Right lobe of liver (tissue), 6 donors: Measurements from ENCODE around the gene DCAF11. TPM values are rescaled to one million over a fixed set of nuclear protein-coding genes. Genes with fewer than 3 reads are reported as not detected.

Experiments used
- ATAC-seq, 4 donors: fragments of 200-7000 bp; cut with Tn5 transposase; one replicate each; pipeline ENCODE4 v1.9.1; 2020; ENCODE audit warnings: mild to moderate bottlenecking in 4 of 4, moderate library complexity in 4 of 4
- DNase-seq, 3 donors: peaks; one replicate each; pipeline ENCODE4 v3.0.0-alpha.2; 2020
- H3K27ac ChIP-seq, 3 donors: fragments of 200-600 bp; one replicate each; pipeline ENCODE4 v1.8.0; 2022
- H3K27me3 ChIP-seq, 2 donors: fragments of 200-600 bp; one replicate each; pipeline ENCODE4 v1.8.0; 2022
- H3K36me3 ChIP-seq, 4 donors: fragments of 200-600 bp; sonication (generic) in 1 of 4; one replicate each; pipeline versions ENCODE4 v1.5.1 to v1.8.0; 2017 to 2022; ENCODE audit warnings: control low read depth in 1 of 4
- H3K4me1 ChIP-seq, 4 donors: fragments of 200-600 bp; sonication (generic) in 1 of 4; one replicate each; pipeline versions ENCODE4 v1.5.1 to v1.8.0; 2017 to 2022; ENCODE audit warnings: control low read depth in 1 of 4
- H3K4me3 ChIP-seq, 3 donors: fragments of 200-600 bp; one replicate each; pipeline ENCODE4 v1.8.0; 2022
- H3K9me3 ChIP-seq, 4 donors: fragments of 200-600 bp; sonication (generic) in 1 of 4; one replicate each; pipeline versions ENCODE4 v1.5.1 to v1.8.0; 2017 to 2022; ENCODE audit warnings: control low read depth in 1 of 4
- CTCF ChIP-seq, 4 donors: fragments of 200-600 bp in 3 of 4; fragments of 450-650 bp in 1 of 4; IDR thresholded peaks; one replicate each; pipeline versions ENCODE4 v1.5.1 to v1.8.0; 2016 to 2022; ENCODE audit warnings: antibody characterized with exemption in 4 of 4, mild to moderate bottlenecking in 2 of 4
- POLR2A ChIP-seq: fragments of 450-650 bp; IDR thresholded peaks from one replicate; pipeline ENCODE4 v1.6.1; 2017; ENCODE audit warnings: antibody characterized with exemption, mild to moderate bottlenecking
- WGBS: methylation state at CpG from one replicate; pipeline ENCODE4 v1.1.6; 2018; ENCODE audit warnings: low coverage, low lambda C conversion rate; ENCODE audit not compliant: insufficient coverage; ENCODE audit errors: missing lambda C conversion rate; 5-methylcytosine and 5-hydroxymethylcytosine counted together
- intact Hi-C, 2 donors: fragments of 100-400 bp; cut with DNase I; formaldehyde crosslinking; loops; one replicate each; pipeline versions ENCODE4 v1.11.2 to v1.14.1; 2022
- total RNA-seq, 6 experiments: library from RNA; depleted of rRNA in 2 of 6; stranded (reverse); fragments of >200 nt in 2 of 6; fragmentation: NEBNext Ultra II Directional in 3 of 6; extraction: Animal tissue kit (Norgen Biotek cat#: 25700) in 3 of 6; gene quantifications; one replicate each; pipeline versions ENCODE4 v1.1.0 to v1.2.4, GENCODE V29; 2016 to 2023
- donor health status: DM: no; HTN: yes; CAD: no.
- donor health status: DM: no; HTN: no; CAD: no.
- donor health status: DM: no; HTN: no; CAD: no.
- donor health status: DM: no; HTN: yes; CAD: no.
- donor health status: DM: no; HTN: yes; CAD: no.

The DCAF11 gene
- total RNA-seq, 6 experiments from 2014 or later, result 65.9 to 180 (median 103) TPM

- no peaks in the 10 kb centered on the region for H3K9me3 ChIP-seq
- no peaks in the 10 kb centered on the region for H3K27me3 ChIP-seq
- H3K27ac ChIP-seq, result peak overlapping the region; percentile 89 to 97 (median 94)
- peaks cover 0 to 40% (median 9%) of the 10 kb centered on the region in 4 donors for H3K36me3 ChIP-seq
- H3K4me1 ChIP-seq, result peaks cover 0 to 71% (median 29%) of the 10 kb centered on the region in 4 donors
- ATAC-seq (peak; percentile 62 to 76 (median 70)), DNase-seq (peak; percentile 89 to 98 (median 97))
- peak overlapping the region; percentile 77 to 98 (median 90) for H3K4me3 ChIP-seq
- TF ChIP-seq POLR2A, result peak; percentile 93
- TF ChIP-seq CTCF (IDR thresholded peaks at IDR 0.05), result peak in 1 of 4 donors; percentile 7
- intact Hi-C loops, result loop anchor here in 1 of 2 donors (10.0 kb wide), 1 partner anchor 59 kb away; no protein-coding TSS in a partner anchor
- WGBS, result 9% methylated on average over 10 of the region's 12 CpGs
These were observed 19.1 kb upstream of the DCAF11 start for GRCh38 chr14:24095271-24096068.

- H3K36me3 ChIP-seq, result peaks cover 0 to 47% (median 9%) of the 10 kb centered on the region in 4 donors
- H3K27me3 ChIP-seq, result no peaks in the 10 kb centered on the region
- intact Hi-C loops, result loop anchor here in 1 of 2 donors (10.0 kb wide), 1 partner anchor 58 kb away; no protein-coding TSS in a partner anchor
- WGBS, result 81% methylated on average over 3 of the region's 8 CpGs
- DNase-seq (no peak), ATAC-seq (no peak)
- H3K9me3 ChIP-seq, result no peaks in the 10 kb centered on the region
- H3K4me1 ChIP-seq, result peaks cover 0 to 82% (median 29%) of the 10 kb centered on the region in 4 donors
- H3K27ac ChIP-seq, result peak overlapping the region in 2 of 3 donors; percentile 52 to 97
- no peak for TF ChIP-seq POLR2A
- no peak for TF ChIP-seq CTCF (IDR thresholded peaks at IDR 0.05)
- H3K4me3 ChIP-seq, result peak overlapping the region in 1 of 3 donors; percentile 98
These were observed 17.9 kb upstream of the DCAF11 start for GRCh38 chr14:24096545-24097181.

- ATAC-seq, result no peak
- H3K9me3 ChIP-seq, result no peaks in the 10 kb centered on the region
- TF ChIP-seq POLR2A (no peak), CTCF (IDR thresholded peaks at IDR 0.05) (no peak)
- H3K27ac ChIP-seq, result peak overlapping the region in 1 of 3 donors; percentile 39
- WGBS, result 73% methylated on average over 4 of the region's 16 CpGs
- no peak for DNase-seq
- peaks cover 0 to 60% (median 12%) of the 10 kb centered on the region in 4 donors for H3K36me3 ChIP-seq
- no peak overlapping the region for H3K4me3 ChIP-seq
- H3K4me1 ChIP-seq, result peaks cover 0 to 82% (median 25%) of the 10 kb centered on the region in 4 donors
- no peaks in the 10 kb centered on the region for H3K27me3 ChIP-seq
- intact Hi-C loops, result loop anchor here in 1 of 2 donors (10.0 kb wide), 1 partner anchor 56 kb away; no protein-coding TSS in a partner anchor
These were observed 16.2 kb upstream of the DCAF11 start for GRCh38 chr14:24098229-24098926.
